ENCODE results near the gene ABT1. TPM values are rescaled to one million over a fixed set of nuclear protein-coding genes. Genes with fewer than 3 reads are reported as not detected.

Gene ABT1
- total RNA-seq, 1 experiment from 2014 or later = 26.7 TPM

- TF ChIP-seq, protein P1, sequence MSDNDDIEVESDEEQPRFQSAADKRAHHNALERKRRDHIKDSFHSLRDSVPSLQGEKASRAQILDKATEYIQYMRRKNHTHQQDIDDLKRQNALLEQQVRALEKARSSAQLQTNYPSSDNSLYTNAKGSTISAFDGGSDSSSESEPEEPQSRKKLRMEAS (IDR thresholded peaks at IDR 0.05) = no peak
- TF ChIP-seq CEBPB (IDR thresholded peaks at IDR 0.05; ENCODE audit: low read depth) (no peak), RAD21 (IDR thresholded peaks at IDR 0.05; ENCODE audit: low read depth) (no peak), CBX3 (IDR thresholded peaks at IDR 0.05; ENCODE audit: low read depth) (no peak), EZH2 (IDR thresholded peaks at IDR 0.05) (no peak), ELF1 (IDR thresholded peaks at IDR 0.05; ENCODE audit: borderline replicate concordance, low read depth) (no peak), TCF7L2 (IDR thresholded peaks at IDR 0.05; ENCODE audit: borderline replicate concordance, extremely low read depth, insufficient read depth, insufficient read length) (no peak), EGR1 (IDR thresholded peaks at IDR 0.05; ENCODE audit: low read depth) (no peak)
Observed at GRCh38 chr6:26629359-26629758, 32.6 kb downstream of the ABT1 start (continued).

DNA sequence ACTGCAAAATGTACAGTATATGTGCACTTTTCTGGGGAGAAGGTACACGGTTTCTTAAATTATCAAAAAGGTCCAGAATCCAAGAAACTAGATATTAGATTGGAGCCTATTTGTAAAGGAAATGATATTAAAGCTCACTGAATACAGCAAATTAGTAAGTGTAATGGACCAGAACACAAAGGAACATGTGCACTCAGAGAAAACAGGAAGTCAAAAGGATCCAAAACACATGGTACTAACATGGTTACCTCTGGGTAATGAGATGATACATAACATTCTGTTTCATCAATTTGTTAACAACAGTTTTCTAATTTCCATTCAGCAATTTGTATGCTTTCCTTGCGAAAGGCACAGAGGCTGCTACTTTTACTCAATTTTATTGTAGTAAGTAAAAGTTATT is 44.1 kb downstream of the ABT1 start:
- ChIA-PET CTCF (no interaction called here), RAD21 (ENCODE audit: low non-redundant PET in 1 of 2, low total read pairs in 2 of 2, uncharacterized antibody in 2 of 2, unreplicated experiment in 2 of 2) (no interaction called here), POLR2A (no interaction called here)
- Histone ChIP-seq H3K27ac (ENCODE audit: low read depth, low read length) (no peak overlapping the region), H3K9ac (ENCODE audit: low read length) (no peak overlapping the region), H4K20me1 (ENCODE audit: insufficient read depth) (no peaks in the 10 kb centered on the region), H3K27me3 (ENCODE audit: insufficient read depth, low read length) (no peaks in the 10 kb centered on the region), H3K36me3 (ENCODE audit: control insufficient read depth in 1 of 2, insufficient read depth in 2 of 2, low read length in 2 of 2) (peaks cover 13 to 55% of the 10 kb centered on the region in 2 experiments), H3K9me3 (ENCODE audit: control insufficient read depth in 1 of 2, insufficient read depth in 1 of 2, low read depth in 1 of 2, low read length in 2 of 2) (peaks cover 22 to 29% of the 10 kb centered on the region in 2 experiments; a peak in 3 of 4 replicates), H3K4me3 (replicated peaks in 1 of 2; ENCODE audit: low read depth in 1 of 2, low read length in 2 of 2) (no peak overlapping the region), H3K79me2 (ENCODE audit: insufficient read depth, low read length) (peaks cover 28% of the 10 kb centered on the region), H3K4me1 (ENCODE audit: control insufficient read depth in 1 of 2, insufficient read depth in 2 of 2, low read length in 2 of 2) (no peaks in the 10 kb centered on the region), H3K9me2 (ENCODE audit: insufficient read depth) (no peaks in the 10 kb centered on the region), H2AFZ (ENCODE audit: low read depth, low read length, poor library complexity, severe bottlenecking) (no peak overlapping the region), H3K4me2 (ENCODE audit: low read length) (no peak overlapping the region)
- intact Hi-C loops (cut with micrococcal nuclease) = no loop called here
- no peak for DNase-seq (ENCODE audit: low read depth, low spot score)
- no peak for ATAC-seq
- BruUV-seq (replicated peaks) = no TSS peak
- TF ChIP-seq CEBPB (IDR thresholded peaks at IDR 0.05; ENCODE audit: low read depth) (no peak), FOSL1 (IDR thresholded peaks at IDR 0.05; ENCODE audit: low read depth) (no peak), ATF3 (IDR thresholded peaks at IDR 0.05) (no peak), CBX3 (IDR thresholded peaks at IDR 0.05; ENCODE audit: low read depth) (no peak), ZFX (IDR thresholded peaks at IDR 0.05) (no peak), JUND (IDR thresholded peaks at IDR 0.05) (no peak), YY1 (IDR thresholded peaks at IDR 0.05; ENCODE audit: extremely low read depth, insufficient replicate concordance, low read depth, low read length) (no peak), RAD21 (IDR thresholded peaks at IDR 0.05; ENCODE audit: low read depth) (no peak), EGR1 (IDR thresholded peaks at IDR 0.05; ENCODE audit: low read depth) (no peak), ELF1 (IDR thresholded peaks at IDR 0.05; ENCODE audit: borderline replicate concordance, low read depth) (no peak)
- TF ChIP-seq, protein P1 (IDR thresholded peaks at IDR 0.05) = no peak
- TF ChIP-seq, protein P2, sequence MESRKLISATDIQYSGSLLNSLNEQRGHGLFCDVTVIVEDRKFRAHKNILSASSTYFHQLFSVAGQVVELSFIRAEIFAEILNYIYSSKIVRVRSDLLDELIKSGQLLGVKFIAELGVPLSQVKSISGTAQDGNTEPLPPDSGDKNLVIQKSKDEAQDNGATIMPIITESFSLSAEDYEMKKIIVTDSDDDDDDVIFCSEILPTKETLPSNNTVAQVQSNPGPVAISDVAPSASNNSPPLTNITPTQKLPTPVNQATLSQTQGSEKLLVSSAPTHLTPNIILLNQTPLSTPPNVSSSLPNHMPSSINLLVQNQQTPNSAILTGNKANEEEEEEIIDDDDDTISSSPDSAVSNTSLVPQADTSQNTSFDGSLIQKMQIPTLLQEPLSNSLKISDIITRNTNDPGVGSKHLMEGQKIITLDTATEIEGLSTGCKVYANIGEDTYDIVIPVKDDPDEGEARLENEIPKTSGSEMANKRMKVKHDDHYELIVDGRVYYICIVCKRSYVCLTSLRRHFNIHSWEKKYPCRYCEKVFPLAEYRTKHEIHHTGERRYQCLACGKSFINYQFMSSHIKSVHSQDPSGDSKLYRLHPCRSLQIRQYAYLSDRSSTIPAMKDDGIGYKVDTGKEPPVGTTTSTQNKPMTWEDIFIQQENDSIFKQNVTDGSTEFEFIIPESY (IDR thresholded peaks at IDR 0.05; ENCODE audit: extremely low read depth, insufficient replicate concordance, low read length) = no peak

All from HCT116 (cell line).